DMS 273 (cell line): ENCODE results near the gene ARSI.

ENCODE experiments used
- DNase-seq: peaks from one replicate; lab custom pipeline; 2025; ENCODE audit not compliant: unreplicated experiment; lab: John Stamatoyannopoulos, UW

Gene ARSI

GRCh38 chr5:150271296-150271692 is 31.4 kb downstream of the ARSI start:
- no peak for DNase-seq

- DNase-seq, result no peak
These were observed 32.0 kb downstream of the ARSI start for GRCh38 chr5:150270541-150271295.

- DNase-seq, result no peak
These were observed 35.8 kb downstream of the ARSI start for GRCh38 chr5:150266871-150267291.

GRCh38 chr5:150265870-150266383 is 36.8 kb downstream of the ARSI start:
- DNase-seq, result no peak

- no peak for DNase-seq
These were observed 37.8 kb downstream of the ARSI start for GRCh38 chr5:150264667-150265603.

- peak; percentile 80 for DNase-seq
These were observed 38.7 kb downstream of the ARSI start for GRCh38 chr5:150263801-150264621.

GRCh38 chr5:150263375-150263775 is 39.3 kb downstream of the ARSI start:
- no peak for DNase-seq

GRCh38 chr5:150262502-150262901 is 40.2 kb downstream of the ARSI start:
- DNase-seq, result no peak

GRCh38 chr5:150261231-150261630 is 41.5 kb downstream of the ARSI start:
- DNase-seq, result no peak

- no peak for DNase-seq
These were observed 44.6 kb downstream of the ARSI start for GRCh38 chr5:150258130-150258529.

GRCh38 chr5:150257424-150257823 is 45.3 kb downstream of the ARSI start:
- DNase-seq, result no peak

- peak; percentile 22 for DNase-seq
These were observed 46.2 kb downstream of the ARSI start for GRCh38 chr5:150256410-150257064.

- DNase-seq, result peak; percentile 59
These were observed 46.9 kb downstream of the ARSI start for GRCh38 chr5:150255659-150256409.

- no peak for DNase-seq
These were observed 47.9 kb downstream of the ARSI start for GRCh38 chr5:150254774-150255173.

GRCh38 chr5:150254363-150254762 is 48.3 kb downstream of the ARSI start:
- DNase-seq, result no peak

- no peak for DNase-seq
These were observed 49.1 kb downstream of the ARSI start for GRCh38 chr5:150253416-150254208.

GRCh38 chr5:150252489-150252888 is 50.2 kb downstream of the ARSI start:
- DNase-seq, result no peak

GRCh38 chr5:150251504-150251903 is 51.2 kb downstream of the ARSI start:
- DNase-seq, result no peak

- peak; percentile 14 for DNase-seq
These were observed 53.0 kb downstream of the ARSI start for GRCh38 chr5:150249744-150250143.
